NCI-H526 treated with DMSO at 0.1 percent for 48 hours (cell line): ENCODE results near the gene GRM8.

ENCODE experiments used
- DNase-seq: peaks from one replicate; lab custom pipeline; 2025; lab: John Stamatoyannopoulos, UW

The GRM8 gene

GRCh38 chr7:127252778-127253280 lies at the start of gene GRM8:
Gene GRM8, minus strand, starts transcription at chr7:127252941.
- peak; percentile 45 for DNase-seq

- DNase-seq = no peak
Measured at GRCh38 chr7:127290801-127291361, 38.1 kb upstream of the GRM8 start.

DNA sequence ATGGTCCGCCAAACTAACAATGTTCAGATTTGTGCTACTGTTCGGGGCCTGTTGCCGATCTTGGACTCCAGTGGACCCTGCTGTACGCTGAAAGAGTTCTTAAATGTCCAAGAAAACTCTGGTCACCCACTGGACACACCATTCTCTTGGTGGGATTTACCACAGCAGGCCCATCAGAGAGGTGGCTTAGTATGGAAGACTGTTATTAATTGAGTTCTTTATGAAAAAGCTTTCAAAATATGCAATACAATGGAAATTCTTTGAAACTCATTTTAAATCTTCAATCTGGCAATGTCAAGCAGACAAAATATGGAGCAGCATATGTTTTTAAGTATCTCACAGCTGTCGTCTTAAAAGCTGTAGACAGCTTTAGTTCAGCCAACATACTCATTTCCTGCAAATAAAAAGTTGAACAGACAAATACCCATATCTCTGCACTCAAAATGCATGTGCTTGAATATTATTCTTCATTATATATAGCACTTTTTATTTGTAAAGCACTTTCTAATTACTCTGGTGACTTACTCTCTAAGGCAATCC lies 37.4 kb upstream of the GRM8 start:
- DNase-seq = no peak

- no peak for DNase-seq
Measured at GRCh38 chr7:127287133-127287532, 34.4 kb upstream of the GRM8 start.

- no peak for DNase-seq
Measured at GRCh38 chr7:127270093-127270492, 17.4 kb upstream of the GRM8 start.

DNA sequence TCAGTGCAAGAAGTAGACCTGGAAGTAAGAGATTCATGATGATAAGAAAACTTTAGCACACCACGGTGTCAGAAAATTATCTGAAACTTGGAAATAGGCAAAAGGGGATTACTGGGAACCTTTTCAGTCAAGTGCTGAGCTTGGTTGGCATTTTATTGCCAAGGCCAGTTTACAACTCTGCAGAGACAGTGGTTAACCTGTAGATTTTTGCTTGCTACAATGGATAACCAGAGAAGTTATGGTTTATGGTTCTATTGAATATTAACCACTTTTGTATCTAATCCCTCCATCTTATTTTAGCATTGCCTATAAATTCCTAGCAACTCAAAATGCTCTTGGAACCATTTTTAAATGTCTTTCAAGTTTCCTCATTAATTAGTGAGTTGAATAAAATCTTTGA lies 13.3 kb upstream of the GRM8 start:
- DNase-seq = no peak

- no peak for DNase-seq
Measured at GRCh38 chr7:127264219-127264618, 11.5 kb upstream of the GRM8 start.

- DNase-seq = no peak
Measured at GRCh38 chr7:127258111-127258510, 5.4 kb upstream of the GRM8 start.

GRCh38 chr7:127257086-127257485 lies 4.3 kb upstream of the GRM8 start:
- DNase-seq = no peak

DNA sequence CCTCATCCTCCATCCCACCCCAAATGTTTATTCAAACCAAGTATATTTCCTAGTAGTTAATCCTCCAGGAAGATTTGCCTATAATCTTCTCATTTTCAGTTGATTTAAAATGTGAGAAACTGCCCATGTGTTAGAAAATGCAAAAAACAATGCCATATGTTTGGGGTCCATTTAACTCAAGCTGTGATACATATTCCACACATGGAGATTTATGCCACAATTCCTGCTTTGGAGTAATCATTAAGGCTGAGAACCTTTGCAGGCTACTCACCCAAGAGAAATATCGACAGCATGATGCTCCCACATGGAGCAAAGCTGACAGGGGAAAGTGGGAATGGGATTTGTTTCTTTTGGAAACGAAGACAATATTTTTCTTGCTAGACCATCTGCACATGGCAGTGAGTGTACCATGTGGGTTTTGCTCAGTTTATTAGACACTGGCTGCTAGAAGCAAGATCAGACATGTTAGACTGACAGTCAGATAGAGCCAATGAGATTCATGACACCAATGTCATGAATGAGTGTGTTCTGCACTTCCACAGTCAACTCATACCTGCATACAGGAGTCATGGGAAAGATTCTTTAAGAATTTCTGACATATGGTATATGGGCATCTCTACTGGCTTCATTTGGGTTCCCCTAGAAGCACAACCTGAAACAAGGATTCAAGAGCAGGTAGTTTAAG lies 3.4 kb upstream of the GRM8 start:
- no peak for DNase-seq

DNA sequence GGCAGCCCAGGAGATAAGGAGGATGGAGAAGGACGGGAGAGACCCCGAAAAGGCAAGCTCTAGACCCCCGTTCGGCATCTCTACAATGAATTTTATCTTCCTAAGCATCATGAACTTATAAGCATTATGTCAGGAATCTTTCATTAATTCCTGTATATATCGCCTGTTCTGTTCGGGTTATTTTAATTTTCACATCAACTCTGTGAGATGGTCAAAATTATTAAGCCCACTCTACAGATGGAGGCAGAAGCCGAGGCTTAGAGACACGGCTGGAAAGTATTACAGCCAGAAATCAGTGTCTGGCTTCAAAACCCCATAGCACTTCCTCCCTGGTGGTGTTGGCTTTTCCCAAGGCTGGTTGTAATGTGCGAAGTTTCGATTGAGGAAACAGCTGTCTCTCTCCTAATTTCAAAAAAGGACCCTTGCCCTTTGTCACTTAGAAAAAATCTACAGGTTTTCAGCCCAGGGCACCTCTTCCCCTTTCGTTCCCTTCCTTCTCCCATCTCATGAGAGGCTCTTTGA lies 1.5 kb upstream of the GRM8 start:
- no peak for DNase-seq

GRCh38 chr7:127253281-127254162 lies 781 bp upstream of the GRM8 start:
- peak; percentile 49 for DNase-seq

GRCh38 chr7:127252377-127252713 lies 396 bp downstream of the GRM8 start:
- DNase-seq = no peak

GRCh38 chr7:127251465-127252376 lies 1.0 kb downstream of the GRM8 start:
- no peak for DNase-seq

DNA sequence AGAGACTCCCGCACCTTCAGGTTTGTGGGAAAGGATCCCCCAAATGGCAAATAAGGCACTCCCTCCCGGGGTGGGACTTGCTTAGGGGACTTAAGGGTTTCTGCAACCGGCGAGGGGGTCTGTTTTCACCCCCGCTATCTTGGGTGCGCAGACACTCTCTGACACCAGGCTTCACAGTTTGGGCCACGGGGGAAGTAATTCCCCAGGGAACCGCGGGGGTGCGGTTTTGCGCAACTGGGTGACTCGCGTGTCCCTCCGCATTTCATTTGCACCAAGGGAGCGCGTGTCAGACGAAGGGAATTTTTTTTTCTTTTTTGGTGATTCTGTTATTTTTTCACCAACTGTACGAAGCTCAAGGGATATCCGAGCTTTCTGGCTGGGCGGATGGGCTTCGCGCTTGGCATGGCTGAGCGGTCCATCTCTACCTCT lies 1.7 kb downstream of the GRM8 start:
- DNase-seq = no peak

DNA sequence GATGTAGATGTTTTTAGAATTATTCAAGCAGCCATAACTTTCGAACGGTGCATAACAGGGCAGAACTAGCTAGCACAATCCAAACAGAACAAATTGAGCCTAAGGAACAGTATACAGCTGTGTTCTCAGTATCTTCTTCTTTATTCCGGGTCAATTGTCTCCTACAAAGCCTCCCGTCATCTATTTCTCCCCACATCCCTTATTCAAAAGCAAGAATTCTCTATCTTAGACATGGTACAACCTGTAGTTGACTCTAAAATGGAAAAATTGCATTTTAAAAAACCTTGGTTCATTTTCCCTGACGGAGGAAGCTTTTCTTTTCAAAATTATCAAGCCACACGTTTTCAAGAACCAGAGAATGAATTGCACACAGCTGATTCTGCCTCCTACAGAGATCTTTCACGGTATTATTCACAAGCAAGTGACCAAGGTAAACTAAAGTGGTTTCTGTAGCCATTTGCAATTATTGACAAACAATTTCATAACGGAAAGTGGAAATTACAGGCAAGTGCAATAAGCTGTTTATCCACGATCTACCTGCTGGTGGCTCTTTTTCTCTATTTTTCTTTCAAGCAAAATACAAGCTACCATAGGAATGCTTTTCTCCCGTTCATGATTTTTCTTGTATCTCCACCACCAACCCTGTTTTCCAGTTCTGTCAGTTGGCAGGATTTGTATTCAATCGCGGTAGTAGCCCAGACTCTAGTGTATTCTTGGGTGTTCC lies 2.3 kb downstream of the GRM8 start:
- no peak for DNase-seq

GRCh38 chr7:127245607-127246006 lies 7.1 kb downstream of the GRM8 start:
- no peak for DNase-seq

DNA sequence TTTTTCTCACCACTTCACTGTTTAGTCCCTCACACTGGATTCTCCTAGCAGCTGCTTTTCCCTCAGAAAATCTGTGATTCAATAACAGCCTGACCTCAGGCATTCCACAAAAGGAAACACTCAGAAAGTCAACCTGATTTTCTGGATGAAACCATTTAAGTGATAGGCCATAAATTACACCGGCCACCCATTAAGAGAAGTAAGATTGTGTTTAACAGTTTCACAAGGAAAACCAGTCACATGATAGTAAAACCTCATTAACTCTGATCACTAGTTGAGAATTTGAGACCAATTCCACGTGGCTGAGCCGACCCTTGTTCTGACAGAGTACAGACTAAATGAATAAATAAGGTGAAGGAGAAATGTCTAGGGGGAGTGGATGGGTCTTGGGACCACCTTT lies 7.7 kb downstream of the GRM8 start:
- DNase-seq = no peak

DNA sequence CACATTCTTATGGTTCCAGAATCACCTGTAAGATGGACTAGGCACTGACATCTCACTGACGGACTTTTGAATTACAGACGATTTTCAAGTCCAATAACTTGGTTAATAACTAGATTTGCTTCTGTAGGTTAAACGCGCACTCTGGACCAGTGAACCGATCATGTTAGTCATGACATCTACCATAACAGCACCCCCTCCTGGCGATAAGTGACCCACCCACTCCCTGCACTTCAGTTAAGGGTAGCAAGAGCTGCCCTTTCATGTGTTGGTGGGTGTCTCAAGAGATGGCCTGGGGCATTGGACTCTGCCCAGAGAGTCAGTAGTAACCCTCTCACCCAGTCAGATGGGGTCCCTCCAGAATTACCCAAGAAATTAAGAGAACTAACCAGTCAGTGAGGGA lies 12.9 kb downstream of the GRM8 start:
- DNase-seq = no peak

DNA sequence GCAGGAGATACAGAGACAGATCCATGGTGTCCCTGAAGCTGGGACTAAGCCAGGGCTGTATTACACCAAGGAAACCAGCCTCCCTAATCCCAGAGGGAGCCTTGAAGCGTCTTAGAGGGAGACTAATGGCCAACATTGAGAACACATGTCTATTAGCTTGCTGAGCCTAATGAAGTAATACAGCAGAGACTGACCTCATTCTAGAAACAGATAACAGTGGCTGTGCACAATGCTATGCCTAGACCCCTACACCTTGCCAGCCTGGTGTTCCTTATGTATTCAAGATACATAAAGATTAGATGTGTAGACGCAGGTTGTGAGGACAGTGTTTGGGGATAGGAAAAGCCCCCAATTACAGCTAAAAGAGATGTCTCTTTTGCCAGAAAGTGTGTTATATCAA lies 19.1 kb downstream of the GRM8 start:
- no peak for DNase-seq

DNA sequence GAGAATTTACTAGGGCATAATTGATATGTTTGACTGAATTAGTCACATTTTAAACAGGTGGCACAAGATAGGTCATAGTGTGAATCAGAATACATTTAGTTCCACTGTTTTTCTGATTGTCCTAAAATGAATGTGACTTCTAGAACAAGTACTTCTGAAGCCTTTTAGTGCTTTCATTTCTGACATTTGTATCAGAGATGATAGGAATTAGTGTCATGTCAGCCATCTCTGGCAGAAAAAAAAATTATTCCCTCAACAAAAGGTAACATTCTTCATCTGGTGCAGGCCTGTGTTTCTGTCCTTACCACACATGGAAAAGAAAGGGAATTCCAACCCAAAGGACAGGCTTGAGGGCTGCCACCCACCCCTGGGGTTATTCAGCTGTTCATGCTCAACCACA lies 21.3 kb downstream of the GRM8 start:
- no peak for DNase-seq
